ENCODE measurements around the gene C1orf226. TPM values are rescaled to one million over a fixed set of nuclear protein-coding genes. Genes with fewer than 3 reads are reported as not detected.
"Not testable (repeated sequence)": the region's sequence is repeated elsewhere in the genome, so short reads cannot be mapped to it uniquely, and the experiment has no call there.

The C1orf226 gene
- total RNA-seq, 1 donor, result 0.09 TPM

GRCh38 chr1:162347281-162347680 lies 34.2 kb upstream of the C1orf226 start:
- no peak overlapping the region for H3K4me3 ChIP-seq (ENCODE audit: low read depth, low read length)
- no peak for DNase-seq (ENCODE audit: low read depth)
- TF ChIP-seq, protein P1, sequence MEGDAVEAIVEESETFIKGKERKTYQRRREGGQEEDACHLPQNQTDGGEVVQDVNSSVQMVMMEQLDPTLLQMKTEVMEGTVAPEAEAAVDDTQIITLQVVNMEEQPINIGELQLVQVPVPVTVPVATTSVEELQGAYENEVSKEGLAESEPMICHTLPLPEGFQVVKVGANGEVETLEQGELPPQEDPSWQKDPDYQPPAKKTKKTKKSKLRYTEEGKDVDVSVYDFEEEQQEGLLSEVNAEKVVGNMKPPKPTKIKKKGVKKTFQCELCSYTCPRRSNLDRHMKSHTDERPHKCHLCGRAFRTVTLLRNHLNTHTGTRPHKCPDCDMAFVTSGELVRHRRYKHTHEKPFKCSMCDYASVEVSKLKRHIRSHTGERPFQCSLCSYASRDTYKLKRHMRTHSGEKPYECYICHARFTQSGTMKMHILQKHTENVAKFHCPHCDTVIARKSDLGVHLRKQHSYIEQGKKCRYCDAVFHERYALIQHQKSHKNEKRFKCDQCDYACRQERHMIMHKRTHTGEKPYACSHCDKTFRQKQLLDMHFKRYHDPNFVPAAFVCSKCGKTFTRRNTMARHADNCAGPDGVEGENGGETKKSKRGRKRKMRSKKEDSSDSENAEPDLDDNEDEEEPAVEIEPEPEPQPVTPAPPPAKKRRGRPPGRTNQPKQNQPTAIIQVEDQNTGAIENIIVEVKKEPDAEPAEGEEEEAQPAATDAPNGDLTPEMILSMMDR (IDR thresholded peaks at IDR 0.05; ENCODE audit: insufficient read depth, low read length), result no peak

- TF ChIP-seq, protein P1 (IDR thresholded peaks at IDR 0.05; ENCODE audit: insufficient read depth, low read length), result no peak
- peak; percentile 78 for DNase-seq (ENCODE audit: low read depth)
- no peak overlapping the region for H3K4me3 ChIP-seq (ENCODE audit: low read depth, low read length)
These were observed 31.7 kb upstream of the C1orf226 start for GRCh38 chr1:162349635-162350330.

GRCh38 chr1:162351246-162351842 lies 30.2 kb upstream of the C1orf226 start:
- DNase-seq (ENCODE audit: low read depth), result no peak
- TF ChIP-seq, protein P1 (IDR thresholded peaks at IDR 0.05; ENCODE audit: insufficient read depth, low read length), result no peak
- H3K4me3 ChIP-seq (ENCODE audit: low read depth, low read length), result no peak overlapping the region

DNA sequence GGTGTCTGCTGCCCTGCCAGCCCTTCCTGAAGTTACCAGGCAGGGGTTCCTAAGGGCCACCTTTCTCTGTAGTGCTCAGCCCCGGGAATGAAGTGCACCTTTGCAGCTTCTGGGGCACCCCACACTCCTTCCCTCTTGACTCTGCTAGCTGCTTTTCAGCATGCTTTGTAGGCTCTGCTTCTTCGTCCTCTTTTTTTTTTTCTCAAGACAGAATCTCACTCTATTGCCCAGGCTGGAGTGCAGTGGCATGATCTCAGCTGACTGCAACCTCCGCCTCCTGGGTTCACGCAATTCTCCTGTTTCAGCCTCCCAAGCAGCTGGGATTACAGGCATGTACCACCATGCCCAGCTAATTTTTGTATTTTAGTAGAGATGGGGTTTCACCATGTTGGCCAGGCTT lies 29.7 kb upstream of the C1orf226 start:
- DNase-seq (ENCODE audit: low read depth); H3K4me3 ChIP-seq (ENCODE audit: low read depth, low read length): not testable (repeated sequence)

GRCh38 chr1:162353078-162353477 lies 28.4 kb upstream of the C1orf226 start:
- no peak for DNase-seq (ENCODE audit: low read depth)
- TF ChIP-seq, protein P1 (IDR thresholded peaks at IDR 0.05; ENCODE audit: insufficient read depth, low read length), result no peak
- no peak overlapping the region for H3K4me3 ChIP-seq (ENCODE audit: low read depth, low read length)

DNA sequence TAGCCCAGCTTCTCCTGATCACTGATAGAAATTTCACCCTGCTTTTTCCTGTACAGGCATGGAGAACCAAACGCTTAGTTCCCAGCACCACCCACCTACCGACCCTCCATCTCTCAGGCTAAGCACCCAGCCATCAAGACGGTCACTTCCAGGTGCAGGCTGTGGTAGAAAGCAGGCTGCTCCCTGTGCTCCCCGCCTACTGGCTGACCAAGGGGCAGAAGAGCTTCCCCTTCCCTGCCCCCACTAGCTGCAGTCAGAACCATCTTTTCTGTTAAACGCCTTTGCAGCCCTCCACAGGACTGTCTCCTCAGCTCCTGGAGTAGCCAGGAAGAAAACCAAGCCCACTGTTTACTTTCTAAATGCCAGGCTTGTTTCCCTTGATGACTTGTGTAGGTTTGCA lies 27.8 kb upstream of the C1orf226 start:
- DNase-seq (ENCODE audit: low read depth), result no peak
- no peak overlapping the region for H3K4me3 ChIP-seq (ENCODE audit: low read depth, low read length)
- TF ChIP-seq, protein P1 (IDR thresholded peaks at IDR 0.05; ENCODE audit: insufficient read depth, low read length), result no peak

- DNase-seq (ENCODE audit: low read depth), result peak; percentile 60
- H3K4me3 ChIP-seq (ENCODE audit: low read depth, low read length), result no peak overlapping the region
- TF ChIP-seq, protein P1 (IDR thresholded peaks at IDR 0.05; ENCODE audit: insufficient read depth, low read length), result peak; percentile 58
These were observed 23.8 kb upstream of the C1orf226 start for GRCh38 chr1:162357681-162358266.

Measured in fibroblast of the aortic adventitia (primary cell).